OCI-LY3 (cell line): ENCODE results near the gene ANTXR2.

Experiments
- EZH2phosphoT487 ChIP-seq: fragments of 200-600 bp; shearing (Covaris generic); IDR thresholded peaks from 2 replicates; pipeline ENCODE4 v1.6.1; 2018; ENCODE audit warnings: antibody characterized with exemption, mixed run types, low read depth
- TF ChIP-seq, protein P1 (sequence below): fragments of 200-600, 300-600 bp; sonication (generic); IDR thresholded peaks from 2 replicates; pipeline ENCODE4 v1.5.1; 2014; ENCODE audit warnings: antibody characterized with exemption, low read length, low read depth

DNA sequence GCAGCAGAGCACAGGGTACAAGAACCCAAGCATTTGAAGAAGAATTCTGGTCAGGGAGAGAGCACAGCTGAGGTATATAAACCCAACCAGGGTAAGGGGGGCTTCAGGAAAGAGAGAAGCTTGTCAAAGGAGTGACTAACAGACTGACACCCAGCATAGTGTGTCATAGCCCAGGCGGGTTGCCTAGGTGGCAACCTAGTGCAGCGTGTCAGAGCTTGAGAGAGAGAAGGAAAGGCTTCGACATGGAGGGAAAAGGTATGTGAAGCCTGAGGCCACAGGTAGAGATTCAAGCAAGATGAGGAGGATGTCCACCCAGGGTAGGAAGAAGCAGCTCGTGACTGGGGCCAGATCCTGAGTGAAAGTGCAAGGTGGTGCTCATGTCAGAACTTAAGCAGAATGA is 8.5 kb upstream of the ANTXR2 start:
- TF ChIP-seq, protein P1, sequence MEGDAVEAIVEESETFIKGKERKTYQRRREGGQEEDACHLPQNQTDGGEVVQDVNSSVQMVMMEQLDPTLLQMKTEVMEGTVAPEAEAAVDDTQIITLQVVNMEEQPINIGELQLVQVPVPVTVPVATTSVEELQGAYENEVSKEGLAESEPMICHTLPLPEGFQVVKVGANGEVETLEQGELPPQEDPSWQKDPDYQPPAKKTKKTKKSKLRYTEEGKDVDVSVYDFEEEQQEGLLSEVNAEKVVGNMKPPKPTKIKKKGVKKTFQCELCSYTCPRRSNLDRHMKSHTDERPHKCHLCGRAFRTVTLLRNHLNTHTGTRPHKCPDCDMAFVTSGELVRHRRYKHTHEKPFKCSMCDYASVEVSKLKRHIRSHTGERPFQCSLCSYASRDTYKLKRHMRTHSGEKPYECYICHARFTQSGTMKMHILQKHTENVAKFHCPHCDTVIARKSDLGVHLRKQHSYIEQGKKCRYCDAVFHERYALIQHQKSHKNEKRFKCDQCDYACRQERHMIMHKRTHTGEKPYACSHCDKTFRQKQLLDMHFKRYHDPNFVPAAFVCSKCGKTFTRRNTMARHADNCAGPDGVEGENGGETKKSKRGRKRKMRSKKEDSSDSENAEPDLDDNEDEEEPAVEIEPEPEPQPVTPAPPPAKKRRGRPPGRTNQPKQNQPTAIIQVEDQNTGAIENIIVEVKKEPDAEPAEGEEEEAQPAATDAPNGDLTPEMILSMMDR: no peak
- no peak for TF ChIP-seq EZH2phosphoT487
